B cell (primary cell): ENCODE data around the gene RNF224.

Experiments
- CTCF ChIP-seq: fragments of 200-600 bp; IDR thresholded peaks from one replicate; pipeline ENCODE4 v1.8.0; 2022; ENCODE audit warnings: antibody characterized with exemption, mild to moderate bottlenecking
- EZH2 ChIP-seq: IDR thresholded peaks from 2 replicates; pipeline ENCODE4 v1.6.1; 2012; ENCODE audit warnings: borderline replicate concordance, low read depth, mild to moderate bottlenecking, moderate library complexity, low read length; ENCODE audit not compliant: insufficient read depth, poor library complexity, severe bottlenecking

DNA sequence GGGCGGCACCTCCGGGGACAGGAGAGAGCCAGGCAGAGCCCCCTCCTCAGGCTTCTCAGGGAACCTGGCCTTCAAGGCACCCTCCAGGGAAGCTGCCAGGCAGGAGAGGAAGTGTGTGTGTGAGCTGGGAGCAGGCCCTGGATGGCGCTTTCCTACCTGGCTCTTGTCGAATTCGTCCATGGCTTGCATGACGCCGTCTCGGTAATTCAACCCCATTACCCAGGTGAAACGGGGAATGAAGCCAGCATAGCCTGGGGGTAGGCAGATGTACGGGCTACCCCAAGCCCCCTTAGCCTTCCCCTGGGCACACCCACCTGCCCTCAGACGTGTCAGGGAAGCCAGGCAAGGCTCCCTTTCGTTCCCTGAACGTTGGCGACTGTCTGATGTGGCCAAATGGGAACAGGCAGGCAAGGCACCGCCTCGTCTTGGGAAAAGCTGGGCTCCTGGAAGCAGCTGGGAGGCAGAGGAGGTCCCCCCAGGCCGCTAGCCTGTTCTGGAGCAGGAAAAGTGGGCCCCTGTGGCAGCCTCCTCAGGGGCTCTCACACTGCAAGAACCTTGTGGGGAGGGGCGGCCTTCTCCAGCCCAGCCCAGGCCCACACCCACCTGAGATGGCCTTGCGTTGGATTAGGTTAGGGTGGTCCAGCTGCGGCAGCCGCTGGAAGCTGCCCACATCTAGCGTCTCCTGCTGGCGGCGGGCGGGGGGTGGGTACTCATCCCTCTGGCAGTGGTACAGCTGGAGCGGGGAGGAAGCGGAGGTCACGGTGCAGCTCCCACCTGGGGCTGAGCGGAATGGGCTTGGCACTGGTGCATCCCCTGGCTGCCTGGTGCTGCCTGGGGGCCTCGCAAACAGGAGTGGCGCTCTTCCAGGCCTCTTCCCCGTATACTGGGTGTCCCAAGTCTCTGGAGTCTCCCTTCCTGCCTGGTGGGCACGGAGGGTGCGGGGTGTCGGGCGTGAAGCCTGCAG is 17.5 kb downstream of the RNF224 start:
- TF ChIP-seq CTCF (no peak), EZH2 (no peak)
